GM12878 (cell line): ENCODE data around the gene CLCNKA. TPM values are rescaled to one million over a fixed set of nuclear protein-coding genes. Genes with fewer than 3 reads are reported as not detected.

Experiments used
- ATAC-seq: fragments of 200-7000 bp; cut with Tn5 transposase; 3 replicates; pipeline ENCODE4 v1.9.1; 2020; ENCODE audit warnings: mild to moderate bottlenecking, moderate library complexity
- BruUV-seq: library from RNA; stranded (reverse); fragments of 400-500 nt; replicated peaks from 2 replicates; lab custom pipeline; 2021; lab: Mats Ljungman, UMichigan
- CTCF ChIA-PET: fragments of 300-600 bp; sonication (Branson Sonifier 250); formaldehyde crosslinking; extraction: SDS; loops from one replicate; lab custom pipeline; 2021; ENCODE audit warnings: inconsistent platforms; lab: Yijun Ruan, JAX
- POLR2A ChIA-PET: fragments of 350-600 bp; formaldehyde crosslinking; extraction: SDS; loops from one replicate; lab custom pipeline; 2021; ENCODE audit warnings: inconsistent platforms; lab: Charles Lee
- RAD21 ChIA-PET: fragments of 300-600 bp; sonication (Branson Sonifier 250); formaldehyde crosslinking; loops from one replicate; lab custom pipeline; 2023; ENCODE audit warnings: antibody characterized with exemption; ENCODE audit not compliant: unreplicated experiment; lab: Charles Lee
- SMC1A ChIA-PET: fragments of 300-600 bp; sonication (Branson Sonifier 250); formaldehyde crosslinking; loops from one replicate; lab custom pipeline; 2023; ENCODE audit not compliant: unreplicated experiment, uncharacterized antibody; lab: Charles Lee
- DNase-seq: peaks from one replicate; pipeline ENCODE4 v3.0.0-alpha.2; 2011; ENCODE audit warnings: low read depth, low spot score
- FAIRE-seq: peaks from 3 replicates; lab custom pipeline; 2011; peaks lifted over from hg19 to GRCh38; lab: Jason Lieb, UNC
- H2AFZ ChIP-seq: 2 replicates; pipeline ENCODE4 v1.6.0; 2011; ENCODE audit warnings: low read depth, low read length, control low read depth; ENCODE audit not compliant: control insufficient read depth
- H3K27ac ChIP-seq: 2 replicates; pipeline ENCODE4 v1.5.1; 2011; ENCODE audit warnings: control low read depth; ENCODE audit not compliant: control insufficient read depth, insufficient read depth
- H3K27me3 ChIP-seq, 2 experiments: replicated peaks in 1 of 2; 2 replicates each; pipeline versions ENCODE4 v1.6.0 to v1.6.1; 2011; ENCODE audit warnings: low read length in 1 of 2; ENCODE audit not compliant: control insufficient read depth in 2 of 2, insufficient read depth in 2 of 2
- H3K36me3 ChIP-seq, 2 experiments: 2 replicates each; pipeline ENCODE4 v1.5.1; 2011; ENCODE audit warnings: low read length in 1 of 2; ENCODE audit not compliant: control insufficient read depth in 2 of 2, insufficient read depth in 2 of 2
- H3K4me1 ChIP-seq: 2 replicates; pipeline ENCODE4 v1.6.1; 2011; ENCODE audit warnings: mild to moderate bottlenecking, low read length, moderate library complexity, mixed read lengths; ENCODE audit not compliant: control insufficient read depth, insufficient read depth
- H3K4me2 ChIP-seq: 2 replicates; pipeline ENCODE4 v1.6.0; 2011; ENCODE audit warnings: control low read depth; ENCODE audit not compliant: control insufficient read depth, insufficient read depth
- H3K4me3 ChIP-seq: fragments of 200-600 bp; sonication (generic); 2 replicates; pipeline ENCODE4 v1.5.1; 2016
- H3K79me2 ChIP-seq: 2 replicates; pipeline ENCODE4 v1.6.0; 2011; ENCODE audit warnings: low read length; ENCODE audit not compliant: control insufficient read depth, insufficient read depth
- H3K9ac ChIP-seq: 2 replicates; pipeline ENCODE4 v1.8.0; 2011; ENCODE audit warnings: low read length, control low read depth, mixed read lengths; ENCODE audit not compliant: control insufficient read depth, insufficient read depth
- H3K9me3 ChIP-seq: replicated peaks from 3 replicates; pipeline ENCODE4 v1.5.1; 2011; ENCODE audit warnings: mild to moderate bottlenecking, low read length; ENCODE audit not compliant: control insufficient read depth, insufficient read depth
- H4K20me1 ChIP-seq: 2 replicates; pipeline ENCODE4 v1.6.0; 2011; ENCODE audit not compliant: control insufficient read depth, insufficient read depth
- ASH2L ChIP-seq: fragments of 300-600, 200-600 bp; sonication (generic); IDR thresholded peaks from 2 replicates; pipeline ENCODE4 v1.6.1; 2017; ENCODE audit warnings: low read depth, mild to moderate bottlenecking, borderline replicate concordance
- ATF7 ChIP-seq: fragments of 450-650 bp; IDR thresholded peaks from 2 replicates; pipeline ENCODE4 v1.6.1; 2016; ENCODE audit warnings: low read depth, mild to moderate bottlenecking
- CHD2 ChIP-seq: IDR thresholded peaks from 2 replicates; pipeline ENCODE4 v1.6.1; 2011; ENCODE audit warnings: low read depth, low read length, improper control_type of control experiment, borderline replicate concordance
- CREB1 ChIP-seq: IDR thresholded peaks from 2 replicates; pipeline ENCODE4 v1.6.1; 2012; ENCODE audit warnings: low read depth, mild to moderate bottlenecking, inconsistent platforms
- ELK1 ChIP-seq: IDR thresholded peaks from 2 replicates; pipeline ENCODE4 v1.6.1; 2012; ENCODE audit warnings: low read depth, low read length, improper control_type of control experiment
- EP300 ChIP-seq, 2 experiments: fragments of 150-350 bp in 1 of 2; IDR thresholded peaks; 2 replicates each; pipeline ENCODE4 v1.6.1; 2011 to 2012; ENCODE audit warnings: low read depth in 2 of 2, low read length in 2 of 2, borderline replicate concordance in 1 of 2, improper control_type of control experiment in 1 of 2, inconsistent platforms in 1 of 2; ENCODE audit not compliant: control insufficient read depth in 1 of 2
- ETV6 ChIP-seq, 2 experiments: fragments of 450-650 bp in 1 of 2; IDR thresholded peaks in 1 of 2; conservative IDR thresholded peaks in 1 of 2; 2 replicates each; pipeline ENCODE4 v1.6.1; 2014; ENCODE audit warnings: antibody characterized with exemption in 1 of 2, borderline replicate concordance in 1 of 2, low read depth in 1 of 2, mild to moderate bottlenecking in 1 of 2, moderate library complexity in 1 of 2
- HSF1 ChIP-seq: fragments of 150-350 bp; IDR thresholded peaks from 2 replicates; pipeline ENCODE4 v1.6.1; 2014; ENCODE audit warnings: mild to moderate bottlenecking, low read depth, low read length
- IKZF1 ChIP-seq: fragments of 450-650 bp; conservative IDR thresholded peaks from 2 replicates; pipeline ENCODE4 v1.6.1; 2017; ENCODE audit warnings: antibody characterized with exemption, mild to moderate bottlenecking
- IRF3 ChIP-seq: fragments of 450-650 bp; IDR thresholded peaks from 2 replicates; pipeline ENCODE4 v1.6.1; 2014; ENCODE audit warnings: mild to moderate bottlenecking
- IRF4 ChIP-seq: IDR thresholded peaks from 2 replicates; pipeline ENCODE4 v1.6.1; 2011; ENCODE audit warnings: low read depth, low read length
- KAT2A ChIP-seq: conservative IDR thresholded peaks from 2 replicates; pipeline ENCODE4 v1.6.1; 2011; ENCODE audit warnings: low read depth, low read length; ENCODE audit not compliant: control insufficient read depth
- POLR2AphosphoS5 ChIP-seq: IDR thresholded peaks from 2 replicates; pipeline ENCODE4 v1.6.1; 2011; ENCODE audit warnings: mild to moderate bottlenecking, low read length, inconsistent platforms
- RAD21 ChIP-seq: IDR thresholded peaks from 2 replicates; pipeline ENCODE4 v1.6.1; 2011; ENCODE audit warnings: mild to moderate bottlenecking, low read depth, low read length, moderate library complexity; ENCODE audit not compliant: insufficient read depth
- RELA ChIP-seq: fragments of 450-650 bp; IDR thresholded peaks from 2 replicates; pipeline ENCODE4 v1.8.0; 2014; ENCODE audit warnings: borderline replicate concordance; ENCODE audit not compliant: partially characterized antibody
- RFX5 ChIP-seq: IDR thresholded peaks from 2 replicates; pipeline ENCODE4 v1.6.1; 2011; ENCODE audit warnings: low read depth, low read length, improper control_type of control experiment
- ZBTB33 ChIP-seq: fragments of 450-650 bp; IDR thresholded peaks from 2 replicates; pipeline ENCODE4 v1.6.1; 2017; ENCODE audit warnings: mild to moderate bottlenecking
- ZNF622 ChIP-seq: fragments of 450-650 bp; IDR thresholded peaks from 2 replicates; pipeline ENCODE4 v1.6.1; 2017; ENCODE audit warnings: mild to moderate bottlenecking, inconsistent platforms
- WGBS: methylation state at CpG from one replicate; pipeline ENCODE4 v1.1.6; 2016; ENCODE audit warnings: low lambda C conversion rate; ENCODE audit not compliant: insufficient replicate concordance, insufficient coverage; ENCODE audit errors: missing lambda C conversion rate; 5-methylcytosine and 5-hydroxymethylcytosine counted together
- in situ Hi-C: fragments of 300-500 bp; cut with MboI; formaldehyde crosslinking; loops from 9 replicates; pipeline ENCODE4 v1.14.3; 2018; ENCODE audit warnings: mixed read lengths
- intact Hi-C: fragments of 100-400 bp; cut with micrococcal nuclease; formaldehyde crosslinking; loops from one replicate; pipeline ENCODE4 v1.14.2; 2022; ENCODE audit not compliant: unreplicated experiment
- polyA plus RNA-seq, 11 experiments: library from polyadenylated mRNA; depleted of rRNA in 4 of 11; unstranded in 6 of 11; stranded (reverse) in 5 of 11; fragments of >200 nt; fragmentation: Nextera tagmentation in 4 of 11; fragmentation: Illumina TruSeq in 1 of 11; extraction: Ambion mirVana in 4 of 11; extraction: Trizol in 1 of 11; gene quantifications; 1 replicate in 1 of 11; 2 replicates in 10 of 11; pipeline versions ENCODE4 v1.2.1 to v1.2.3, GENCODE V29; 2011 to 2016; ENCODE audit warnings: inconsistent platforms in 2 of 11, missing spikeins in 2 of 11, low read depth in 1 of 11
- total RNA-seq, 4 experiments: library from RNA; depleted of rRNA in 3 of 4; stranded (reverse); fragments of >200 nt in 3 of 4; fragmentation: Illumina TruSeq in 1 of 4; extraction: Trizol in 1 of 4; gene quantifications; 2 replicates each; pipeline versions ENCODE4 v1.2.1 to v1.2.3, GENCODE V29; 2013 to 2021

Gene CLCNKA
- total and polyA plus RNA-seq, 10 of the 15 experiments (the other 5 are each of a cell fraction or from before 2014, with no cell fraction given) = 0.02 to 0.15 (median 0.08) TPM; not detected in 6

- ChIA-PET POLR2A (interaction anchor here (0.6 to 1.0 kb wide), 4 partner anchors 43 to 787 kb away, joined by 3 to 7 read pairs (median 4); no protein-coding TSS in a partner anchor), RAD21 (interaction anchor here (0.6 to 4.2 kb wide), 32 partner anchors 10 to 719 kb away, joined by 3 to 26 read pairs (median 4); partner anchors contain the start of genes UQCRHL and ZBTB17), SMC1A (interaction anchor here (0.6 to 6.5 kb wide), 30 partner anchors 13 to 234 kb away, joined by 3 to 57 read pairs (median 4); partner anchors contain the start of gene ZBTB17), CTCF (interaction anchor here (0.5 to 7.5 kb wide), 38 partner anchors 10 to 617 kb away, joined by 3 to 81 read pairs (median 4); partner anchors contain the start of genes CLCNKA, CLCNKB and HSPB7)
- no peaks in the 10 kb centered on the region for H3K79me2 ChIP-seq
- FAIRE-seq (no peak), DNase-seq (no peak), ATAC-seq (no peak)
- 54% methylated on average over 6 of the region's 6 CpGs for WGBS
- H3K4me1 ChIP-seq = peaks cover 28% of the 10 kb centered on the region
- intact Hi-C loops = loop anchor here (2.0 to 5.0 kb wide), 2 partner anchors 193 to 206 kb away; no protein-coding TSS in a partner anchor
- BruUV-seq = no TSS peak
- no peak overlapping the region for H3K27ac ChIP-seq
- no peaks in the 10 kb centered on the region; a peak in 1 of 4 replicates for H3K27me3 ChIP-seq
- H3K36me3 ChIP-seq = no peaks in the 10 kb centered on the region
- no peaks in the 10 kb centered on the region for H4K20me1 ChIP-seq
- H3K9me3 ChIP-seq = no peaks in the 10 kb centered on the region
- in situ Hi-C loops = no loop called here
- no peak overlapping the region for H2AFZ ChIP-seq
- no peak overlapping the region for H3K4me2 ChIP-seq
- no peak overlapping the region for H3K4me3 ChIP-seq
- no peak overlapping the region for H3K9ac ChIP-seq
- TF ChIP-seq KAT2A = no peak
- no peak for TF ChIP-seq CHD2
- TF ChIP-seq ZNF622 = no peak
- no peak for TF ChIP-seq CREB1
- no peak for TF ChIP-seq ETV6 (conservative IDR thresholded peaks at IDR 0.05 in 1 of 2, IDR thresholded peaks at IDR 0.05 in 1 of 2; ENCODE audit: borderline replicate concordance in 1 of 2, low read depth in 1 of 2)
- TF ChIP-seq HSF1 = no peak
- TF ChIP-seq ELK1 = no peak
- TF ChIP-seq IKZF1 = no peak
- no peak for TF ChIP-seq ASH2L
- TF ChIP-seq ZBTB33 = no peak
- no peak for TF ChIP-seq IRF3
- no peak for TF ChIP-seq IRF4
- no peak for TF ChIP-seq POLR2AphosphoS5
- no peak for TF ChIP-seq EP300 (IDR thresholded peaks at IDR 0.05; ENCODE audit: borderline replicate concordance in 1 of 2, control insufficient read depth in 1 of 2, low read depth in 2 of 2, low read length in 2 of 2)
- TF ChIP-seq RFX5 = no peak
- TF ChIP-seq ATF7 = no peak
- TF ChIP-seq RELA = no peak
- no peak for TF ChIP-seq RAD21
Measured at GRCh38 chr1:16007671-16008341, 14.0 kb upstream of the CLCNKA start.
